ENCODE results near the gene SHISAL1.

- TF ChIP-seq CTCF (IDR thresholded peaks at IDR 0.05 in 8 of 11, conservative IDR thresholded peaks at IDR 0.05 in 3 of 11) (no peak), POLR2AphosphoS5 (IDR thresholded peaks at IDR 0.05) (no peak), POLR2A (IDR thresholded peaks at IDR 0.05) (no peak)
These were observed 17.5 kb upstream of the SHISAL1 start for GRCh38 chr22:44330188-44330743.
